Neural crest cell (in vitro differentiated cells): ENCODE data around the gene LMNA. TPM values are rescaled to one million over a fixed set of nuclear protein-coding genes. Genes with fewer than 3 reads are reported as not detected.

Experiments used
- DNase-seq: peaks from one replicate; pipeline ENCODE4 v3.0.0; 2021; ENCODE audit warnings: low read depth, mixed read lengths, low spot score
- H3K27ac Mint-ChIP-seq: one replicate; pipeline ENCODE4 v1.8.0; 2021; ENCODE audit warnings: mild to moderate bottlenecking, mixed read lengths; ENCODE audit not compliant: unreplicated experiment
- H3K27me3 Mint-ChIP-seq: 2 replicates; pipeline ENCODE4 v1.8.0; 2021; ENCODE audit warnings: low read depth, mild to moderate bottlenecking, mixed read lengths
- H3K36me3 Mint-ChIP-seq: 2 replicates; pipeline ENCODE4 v1.8.0; 2021; ENCODE audit warnings: low read depth, mild to moderate bottlenecking, mixed read lengths
- H3K4me1 Mint-ChIP-seq: 2 replicates; pipeline ENCODE4 v1.8.0; 2021; ENCODE audit warnings: mixed read lengths
- H3K4me3 Mint-ChIP-seq: one replicate; pipeline ENCODE4 v1.8.0; 2021; ENCODE audit warnings: mild to moderate bottlenecking, mixed read lengths
- H3K9me3 Mint-ChIP-seq: 2 replicates; pipeline ENCODE4 v1.8.0; 2021; ENCODE audit warnings: mixed read lengths
- total RNA-seq: library from RNA; stranded (reverse); gene quantifications from 2 replicates; pipeline ENCODE4 v1.2.1, GENCODE V29; 2021
- TF ChIP-seq, protein P1 (sequence below): fragments of 200-600 bp; sonication (generic); conservative IDR thresholded peaks from 2 replicates; pipeline ENCODE4 v1.5.0; 2021; ENCODE audit warnings: antibody characterized with exemption, mild to moderate bottlenecking

The LMNA gene
- total RNA-seq, 1 donor from 2014 or later, result 51.0 TPM

DNA sequence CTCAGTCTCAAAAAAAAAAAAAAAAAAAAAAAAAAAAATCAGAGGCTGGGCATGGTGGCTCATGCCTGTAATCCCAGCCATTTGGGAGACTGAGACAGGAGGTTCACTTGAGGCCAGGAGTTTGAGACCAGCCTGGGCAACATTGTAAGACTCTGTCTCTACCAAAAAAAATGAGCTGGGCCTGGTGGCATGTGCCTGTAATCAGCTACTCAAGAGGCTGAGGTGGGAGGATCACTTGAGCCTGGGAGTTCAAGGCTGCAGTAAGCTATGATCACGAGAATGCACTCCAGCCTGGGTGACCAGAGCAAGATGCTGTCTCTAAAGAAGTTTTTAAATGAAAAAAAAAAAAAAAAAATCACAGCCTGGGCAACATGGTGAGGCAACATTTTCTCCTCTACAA is 49.2 kb downstream of the LMNA start:
- H3K4me1 Mint-ChIP-seq, result peaks cover 20% of the 10 kb centered on the region
- DNase-seq, result no peak
- TF ChIP-seq, protein P1, sequence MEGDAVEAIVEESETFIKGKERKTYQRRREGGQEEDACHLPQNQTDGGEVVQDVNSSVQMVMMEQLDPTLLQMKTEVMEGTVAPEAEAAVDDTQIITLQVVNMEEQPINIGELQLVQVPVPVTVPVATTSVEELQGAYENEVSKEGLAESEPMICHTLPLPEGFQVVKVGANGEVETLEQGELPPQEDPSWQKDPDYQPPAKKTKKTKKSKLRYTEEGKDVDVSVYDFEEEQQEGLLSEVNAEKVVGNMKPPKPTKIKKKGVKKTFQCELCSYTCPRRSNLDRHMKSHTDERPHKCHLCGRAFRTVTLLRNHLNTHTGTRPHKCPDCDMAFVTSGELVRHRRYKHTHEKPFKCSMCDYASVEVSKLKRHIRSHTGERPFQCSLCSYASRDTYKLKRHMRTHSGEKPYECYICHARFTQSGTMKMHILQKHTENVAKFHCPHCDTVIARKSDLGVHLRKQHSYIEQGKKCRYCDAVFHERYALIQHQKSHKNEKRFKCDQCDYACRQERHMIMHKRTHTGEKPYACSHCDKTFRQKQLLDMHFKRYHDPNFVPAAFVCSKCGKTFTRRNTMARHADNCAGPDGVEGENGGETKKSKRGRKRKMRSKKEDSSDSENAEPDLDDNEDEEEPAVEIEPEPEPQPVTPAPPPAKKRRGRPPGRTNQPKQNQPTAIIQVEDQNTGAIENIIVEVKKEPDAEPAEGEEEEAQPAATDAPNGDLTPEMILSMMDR, result no peak
- no peaks in the 10 kb centered on the region for H3K27me3 Mint-ChIP-seq
- peaks cover 2% of the 10 kb centered on the region for H3K36me3 Mint-ChIP-seq
- no peak overlapping the region for H3K27ac Mint-ChIP-seq
- peaks cover 5% of the 10 kb centered on the region for H3K9me3 Mint-ChIP-seq
- H3K4me3 Mint-ChIP-seq, result no peak overlapping the region

- no peak overlapping the region for H3K27ac Mint-ChIP-seq
- TF ChIP-seq, protein P1, result no peak
- peaks cover 20% of the 10 kb centered on the region for H3K4me1 Mint-ChIP-seq
Measured at GRCh38 chr1:156164125-156164831, 49.8 kb downstream of the LMNA start.

GRCh38 chr1:156165083-156165482 is 50.6 kb downstream of the LMNA start:
- peaks cover 5% of the 10 kb centered on the region for H3K9me3 Mint-ChIP-seq
- peaks cover 2% of the 10 kb centered on the region for H3K36me3 Mint-ChIP-seq
- H3K27me3 Mint-ChIP-seq, result no peaks in the 10 kb centered on the region
- H3K4me3 Mint-ChIP-seq, result peak overlapping the region; percentile 2
- no peak for DNase-seq
- TF ChIP-seq, protein P1, result no peak
- H3K4me1 Mint-ChIP-seq, result peaks cover 20% of the 10 kb centered on the region
- H3K27ac Mint-ChIP-seq, result no peak overlapping the region

More at GRCh38 chr1:156164125-156164831, 49.8 kb downstream of the LMNA start:
- Mint-ChIP-seq H3K27me3 (no peaks in the 10 kb centered on the region), H3K36me3 (peaks cover 2% of the 10 kb centered on the region), H3K9me3 (peaks cover 5% of the 10 kb centered on the region), H3K4me3 (no peak overlapping the region)
- DNase-seq, result no peak

- H3K4me1 Mint-ChIP-seq, result peaks cover 7% of the 10 kb centered on the region
- TF ChIP-seq, protein P1, result no peak
- peak overlapping the region; percentile 44 for H3K4me3 Mint-ChIP-seq
- H3K27ac Mint-ChIP-seq, result peak overlapping the region; percentile 53
- peaks cover 5% of the 10 kb centered on the region for H3K9me3 Mint-ChIP-seq
- no peaks in the 10 kb centered on the region for H3K27me3 Mint-ChIP-seq
- peaks cover 2% of the 10 kb centered on the region for H3K36me3 Mint-ChIP-seq
- no peak for DNase-seq
Measured at GRCh38 chr1:156167536-156167935, 53.0 kb downstream of the LMNA start.

- Mint-ChIP-seq H3K4me3 (no peak overlapping the region), H3K4me1 (peaks cover 4% of the 10 kb centered on the region), H3K9me3 (peaks cover 3% of the 10 kb centered on the region), H3K36me3 (no peaks in the 10 kb centered on the region), H3K27me3 (no peaks in the 10 kb centered on the region), H3K27ac (peak overlapping the region; percentile 35)
- DNase-seq, result no peak
- TF ChIP-seq, protein P1, result no peak
Measured at GRCh38 chr1:156172696-156173470, 58.4 kb downstream of the LMNA start.
